Gastroesophageal sphincter (tissue), 3 donors: ENCODE data around the gene POLR2H.

Source experiments
- CTCF ChIP-seq, 4 experiments: fragments of 200-600 bp in 2 of 4; fragments of 450-650 bp in 2 of 4; sonication (generic) in 1 of 4; IDR thresholded peaks; one replicate each; pipeline ENCODE4 v1.5.1; 2017 to 2019; ENCODE audit warnings: antibody characterized with exemption in 4 of 4, mild to moderate bottlenecking in 2 of 4, moderate library complexity in 2 of 4
- EP300 ChIP-seq: sonication (generic); formaldehyde crosslinking; IDR thresholded peaks from one replicate; pipeline ENCODE4 v1.6.1; 2017; ENCODE audit warnings: antibody characterized with exemption, mild to moderate bottlenecking
- POLR2A ChIP-seq, 2 donors: fragments of 450-650 bp; IDR thresholded peaks; one replicate each; pipeline ENCODE4 v1.6.1; 2017; ENCODE audit warnings: antibody characterized with exemption in 2 of 2, mild to moderate bottlenecking in 2 of 2, moderate library complexity in 1 of 2

DNA sequence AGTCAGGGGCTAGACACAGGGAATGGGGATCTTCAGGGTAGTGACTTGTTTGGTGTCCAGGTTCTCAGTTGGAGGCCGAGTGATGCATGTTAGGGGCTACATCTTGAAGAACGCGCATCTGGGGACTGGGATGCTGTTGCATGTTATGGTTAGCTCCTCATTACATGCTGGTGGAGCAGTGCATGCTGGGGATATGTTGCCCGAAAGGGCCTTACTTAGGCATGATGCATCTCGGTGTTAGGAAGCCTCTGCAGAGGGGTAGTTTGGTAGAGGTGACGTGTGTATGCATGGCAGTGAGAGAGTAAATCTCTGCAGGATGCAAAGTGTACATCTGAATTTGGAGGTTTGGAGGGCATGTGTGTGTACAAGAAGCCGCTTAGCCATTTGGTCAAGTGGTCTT is 44.7 kb upstream of the POLR2H start:
- TF ChIP-seq CTCF (IDR thresholded peaks at IDR 0.05) (no peak), EP300 (no peak), POLR2A (IDR thresholded peaks at IDR 0.05) (no peak)
